Omental fat pad (tissue), 4 donors: ENCODE data around the gene PAQR4. TPM values are rescaled to one million over a fixed set of nuclear protein-coding genes. Genes with fewer than 3 reads are reported as not detected.

Experiments used
- ATAC-seq: fragments of 150-250 bp; one replicate; pipeline ENCODE4 v1.9.1; 2016; ENCODE audit warnings: mild to moderate bottlenecking, moderate library complexity; ENCODE audit not compliant: low FRiP score
- DNase-seq: peaks from one replicate; pipeline ENCODE4 v3.0.0-alpha.2; 2019; ENCODE audit warnings: low spot score
- total RNA-seq, 4 donors: library from RNA; depleted of rRNA; stranded (reverse); fragments of >200 nt; gene quantifications; one replicate each; pipeline ENCODE4 v1.1.0, GENCODE V29; 2016
- TF ChIP-seq, protein P1 (sequence below), 3 donors: fragments of 450-650 bp; IDR thresholded peaks; one replicate each; pipeline ENCODE4 v1.5.1; 2016 to 2017; ENCODE audit warnings: antibody characterized with exemption in 3 of 3, mild to moderate bottlenecking in 3 of 3, moderate library complexity in 2 of 3

PAQR4 gene
- total RNA-seq, 4 donors from 2014 or later, result 1.9 to 6.8 (median 3.5) TPM

DNA sequence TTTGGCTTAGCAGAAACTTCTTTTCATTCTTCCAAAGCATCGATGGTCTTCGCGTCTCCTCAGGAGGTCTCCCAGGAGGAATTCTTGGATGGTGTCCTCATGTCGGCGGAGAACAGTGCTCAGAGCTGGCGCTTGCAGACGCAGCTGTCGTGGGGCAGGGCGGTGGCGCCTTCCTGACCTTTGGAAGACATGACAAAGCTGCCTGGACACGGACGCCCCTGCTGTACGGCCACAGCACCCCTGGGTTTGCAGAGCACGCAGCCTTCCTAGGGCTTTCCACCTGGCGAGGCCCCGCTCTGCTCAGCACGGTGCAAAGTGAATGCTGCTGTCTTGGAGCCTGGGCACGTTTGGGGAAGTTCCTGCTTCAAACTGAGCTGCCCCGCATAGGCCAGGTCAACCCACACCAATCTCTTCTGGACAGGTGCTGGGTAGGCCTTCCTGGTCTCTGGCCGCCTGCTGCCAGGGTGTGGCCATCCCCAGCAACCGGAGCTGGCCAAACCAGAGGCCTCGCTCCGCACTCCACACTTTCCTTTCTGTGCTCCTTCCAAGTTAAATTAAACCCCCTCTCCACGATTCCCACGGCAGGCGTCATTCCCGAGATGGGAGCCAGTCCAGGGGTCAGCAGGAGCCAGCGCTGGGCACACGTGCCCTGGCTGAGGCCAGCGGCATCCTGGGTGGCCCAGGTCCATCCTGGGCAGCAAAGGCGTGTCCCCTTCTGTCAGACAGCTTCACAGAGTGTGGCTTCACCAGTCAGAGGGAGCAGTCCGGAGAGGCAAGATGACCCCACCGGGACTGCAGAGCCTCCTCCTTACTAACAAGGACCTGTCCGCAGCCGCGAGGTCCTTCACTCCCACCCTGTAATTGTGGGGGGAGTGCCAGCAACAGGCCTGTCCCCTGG, 20.1 kb upstream of the PAQR4 start:
- DNase-seq, result no peak
- ATAC-seq, result no peak
- TF ChIP-seq, protein P1, sequence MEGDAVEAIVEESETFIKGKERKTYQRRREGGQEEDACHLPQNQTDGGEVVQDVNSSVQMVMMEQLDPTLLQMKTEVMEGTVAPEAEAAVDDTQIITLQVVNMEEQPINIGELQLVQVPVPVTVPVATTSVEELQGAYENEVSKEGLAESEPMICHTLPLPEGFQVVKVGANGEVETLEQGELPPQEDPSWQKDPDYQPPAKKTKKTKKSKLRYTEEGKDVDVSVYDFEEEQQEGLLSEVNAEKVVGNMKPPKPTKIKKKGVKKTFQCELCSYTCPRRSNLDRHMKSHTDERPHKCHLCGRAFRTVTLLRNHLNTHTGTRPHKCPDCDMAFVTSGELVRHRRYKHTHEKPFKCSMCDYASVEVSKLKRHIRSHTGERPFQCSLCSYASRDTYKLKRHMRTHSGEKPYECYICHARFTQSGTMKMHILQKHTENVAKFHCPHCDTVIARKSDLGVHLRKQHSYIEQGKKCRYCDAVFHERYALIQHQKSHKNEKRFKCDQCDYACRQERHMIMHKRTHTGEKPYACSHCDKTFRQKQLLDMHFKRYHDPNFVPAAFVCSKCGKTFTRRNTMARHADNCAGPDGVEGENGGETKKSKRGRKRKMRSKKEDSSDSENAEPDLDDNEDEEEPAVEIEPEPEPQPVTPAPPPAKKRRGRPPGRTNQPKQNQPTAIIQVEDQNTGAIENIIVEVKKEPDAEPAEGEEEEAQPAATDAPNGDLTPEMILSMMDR (IDR thresholded peaks at IDR 0.05), result no peak

- ATAC-seq, result no peak
- DNase-seq, result no peak
- TF ChIP-seq, protein P1 (IDR thresholded peaks at IDR 0.05), result no peak
These were observed 19.3 kb upstream of the PAQR4 start for GRCh38 chr16:2949705-2950352.

GRCh38 chr16:2950353-2950724, 18.8 kb upstream of the PAQR4 start:
- TF ChIP-seq, protein P1 (IDR thresholded peaks at IDR 0.05), result no peak
- no peak for DNase-seq
- no peak for ATAC-seq

DNA sequence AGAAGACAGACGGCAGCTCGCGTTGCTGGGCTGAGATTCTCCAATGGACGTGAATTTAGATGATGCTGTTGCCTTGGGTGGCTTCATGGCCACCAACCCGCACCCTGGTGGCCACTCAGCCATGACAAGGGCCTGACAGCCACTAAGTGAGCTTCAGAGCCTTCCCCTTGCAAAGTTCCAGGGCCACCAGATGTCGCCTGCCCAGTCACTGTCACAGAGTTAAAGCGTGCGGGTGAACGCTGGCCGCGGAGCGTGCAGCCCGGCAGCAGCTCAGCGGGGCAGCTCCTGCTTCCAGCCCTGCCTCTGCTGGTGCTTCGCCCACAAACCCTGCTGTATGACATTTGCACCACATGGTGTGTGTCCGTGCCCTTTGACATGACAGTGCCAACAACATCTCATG, 18.4 kb upstream of the PAQR4 start:
- ATAC-seq, result no peak
- TF ChIP-seq, protein P1 (IDR thresholded peaks at IDR 0.05), result no peak

DNA sequence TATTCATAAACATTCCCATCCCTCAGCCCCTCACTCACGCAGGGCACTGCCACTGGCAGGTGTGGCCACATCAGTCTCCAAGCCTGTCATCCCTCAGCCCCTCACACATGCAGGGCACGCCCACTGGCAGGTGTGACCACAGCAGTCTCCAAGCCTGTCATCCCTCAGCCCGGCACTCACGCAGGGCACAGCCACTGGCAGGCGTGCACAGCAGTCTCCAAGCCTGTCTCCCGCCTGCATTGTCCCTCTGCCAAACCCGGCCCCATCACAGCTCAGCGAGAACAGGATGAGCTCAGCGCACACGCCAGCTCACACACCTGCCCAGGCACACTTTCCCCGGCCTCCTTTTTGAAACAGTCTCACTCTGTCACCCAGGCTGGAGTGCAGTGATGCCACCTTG, 16.5 kb upstream of the PAQR4 start:
- no peak for DNase-seq
- ATAC-seq, result no peak
- TF ChIP-seq, protein P1 (IDR thresholded peaks at IDR 0.05), result no peak

More for the DNA sequence above, 18.4 kb upstream of the PAQR4 start:
- no peak for DNase-seq

GRCh38 chr16:2953706-2954627, 15.2 kb upstream of the PAQR4 start:
- ATAC-seq (no peak), DNase-seq (no peak)
- TF ChIP-seq, protein P1 (IDR thresholded peaks at IDR 0.05), result no peak
